ENCODE results near the gene CAMK2A.

DNA sequence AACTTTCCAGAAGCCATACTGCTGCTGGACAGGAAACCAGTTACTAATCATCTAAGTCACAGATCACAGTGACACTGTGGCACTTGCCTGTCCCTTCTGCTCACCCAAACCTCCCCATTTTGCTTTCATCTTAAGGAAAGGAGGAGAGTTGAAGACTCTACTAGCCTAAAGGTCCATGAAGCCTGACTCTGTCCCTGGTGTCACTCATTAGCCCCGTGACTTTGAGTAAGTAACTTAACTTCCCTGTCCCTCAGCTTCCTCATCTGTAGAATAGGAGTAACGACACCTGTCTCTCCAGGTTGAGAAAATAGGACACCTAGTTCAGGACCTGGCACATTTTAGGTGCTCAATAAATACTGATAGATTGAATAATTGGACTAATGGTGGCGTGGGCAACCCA lies 100.2 kb downstream of the CAMK2A start:
- TF ChIP-seq CTCF (IDR thresholded peaks at IDR 0.05; ENCODE audit: poor library complexity) (no peak), EZH2phosphoT487 (IDR thresholded peaks at IDR 0.05; ENCODE audit: low read depth, severe bottlenecking, unreplicated experiment) (no peak)
